T-cell (primary cell): ENCODE results near the gene SERPINB7. TPM values are rescaled to one million over a fixed set of nuclear protein-coding genes. Genes with fewer than 3 reads are reported as not detected.
A peak's percentile ranks its signal among the peaks of the same experiment; 100 is the strongest.

Experiments used
- ATAC-seq, 4 experiments: fragments of 200-7000 bp in 3 of 4; fragments of 150-1000 bp in 1 of 4; cut with Tn5 transposase; replicated peaks in 1 of 4; 1 replicate in 3 of 4; 2 replicates in 1 of 4; pipeline ENCODE4 v1.10.0; 2021; ENCODE audit warnings: moderate library complexity in 3 of 4, mild to moderate bottlenecking in 2 of 4, moderate number of reproducible peaks in 1 of 4
- CTCF ChIA-PET, 2 donors: fragments of 300-600 bp; sonication (Branson Sonifier 250); formaldehyde crosslinking; loops; one replicate each; lab custom pipeline; 2022; ENCODE audit warnings: antibody characterized with exemption in 2 of 2; lab: Charles Lee
- POLR2A ChIA-PET, 2 donors: fragments of 300-600 bp; sonication (Branson Sonifier 250); formaldehyde crosslinking; loops; one replicate each; lab custom pipeline; 2022; ENCODE audit warnings: antibody characterized with exemption in 2 of 2; lab: Charles Lee
- DNase-seq, 35 experiments: peaks; one replicate each; pipeline versions ENCODE4 v3.0.0 to v3.0.0-alpha.2; 2013 to 2023
- H3K27ac ChIP-seq: one replicate; pipeline ENCODE4 v1.5.1; 2013; ENCODE audit warnings: low read length
- H3K27me3 ChIP-seq, 2 experiments: replicated peaks in 1 of 2; 1 replicate in 1 of 2; 2 replicates in 1 of 2; pipeline versions ENCODE4 v1.6.1 to v1.7.0; 2013; ENCODE audit warnings: low read length in 1 of 2, mixed read lengths in 1 of 2; ENCODE audit not compliant: control insufficient read depth in 2 of 2, insufficient read depth in 2 of 2; ENCODE audit errors: extremely low read depth in 1 of 2
- H3K36me3 ChIP-seq, 2 donors: 1 replicate in 1 of 2; 2 replicates in 1 of 2; pipeline versions ENCODE4 v1.6.1 to v1.7.0; 2013; ENCODE audit warnings: low read length in 1 of 2; ENCODE audit not compliant: control insufficient read depth in 2 of 2, insufficient read depth in 1 of 2; ENCODE audit errors: extremely low read depth in 1 of 2
- H3K4me1 ChIP-seq, 2 experiments: 1 replicate in 1 of 2; 2 replicates in 1 of 2; pipeline versions ENCODE4 v1.6.1 to v1.7.0; 2013; ENCODE audit warnings: low read length in 2 of 2, mixed read lengths in 1 of 2; ENCODE audit not compliant: insufficient read depth in 2 of 2, control insufficient read depth in 1 of 2; ENCODE audit errors: extremely low read depth in 1 of 2
- H3K4me3 ChIP-seq, 2 donors: 1 replicate in 1 of 2; 2 replicates in 1 of 2; pipeline versions ENCODE4 v1.5.1 to v1.7.0; 2013; ENCODE audit warnings: mild to moderate bottlenecking in 2 of 2, low read length in 1 of 2, moderate library complexity in 1 of 2; ENCODE audit not compliant: control insufficient read depth in 1 of 2; ENCODE audit errors: extremely low read depth in 1 of 2
- H3K9me3 ChIP-seq: 2 replicates; pipeline ENCODE4 v1.7.0; 2013
- H3K27ac Mint-ChIP-seq, 2 donors: one replicate each; pipeline ENCODE4 v1.8.0; 2020 to 2021; ENCODE audit warnings: mild to moderate bottlenecking in 2 of 2, mixed read lengths in 2 of 2
- H3K27me3 Mint-ChIP-seq, 2 donors: one replicate each; pipeline ENCODE4 v1.8.0; 2021 to 2022; ENCODE audit warnings: mixed read lengths in 2 of 2
- H3K36me3 Mint-ChIP-seq: one replicate; pipeline ENCODE4 v1.8.0; 2021; ENCODE audit warnings: mixed read lengths
- H3K4me1 Mint-ChIP-seq, 3 donors: one replicate each; pipeline ENCODE4 v1.8.0; 2020 to 2022; ENCODE audit warnings: mixed read lengths in 3 of 3, mild to moderate bottlenecking in 1 of 3
- H3K4me3 Mint-ChIP-seq, 3 donors: one replicate each; pipeline ENCODE4 v1.8.0; 2020 to 2022; ENCODE audit warnings: mild to moderate bottlenecking in 3 of 3, mixed read lengths in 3 of 3, moderate library complexity in 3 of 3
- H3K9me3 Mint-ChIP-seq, 3 donors: one replicate each; pipeline ENCODE4 v1.8.0; 2020 to 2022; ENCODE audit warnings: mixed read lengths in 3 of 3
- WGBS: methylation state at CpG from one replicate; pipeline ENCODE4 v1.1.5; 2013; ENCODE audit warnings: missing lambda C conversion rate; ENCODE audit not compliant: insufficient coverage; 5-methylcytosine and 5-hydroxymethylcytosine counted together
- total RNA-seq, 35 experiments: library from RNA in 6 of 35; stranded (reverse) in 6 of 35; fragments of 120-200 nt in 1 of 35; gene quantifications; one replicate each; pipeline versions ENCODE4 v1.2.1 to v1.2.4 and lab custom pipeline; 2013 to 2026

SERPINB7 gene
- total RNA-seq, 5 donors from 2014 or later (not counting 1 experiment from before 2014, with no cell fraction given) = not detected

DNA sequence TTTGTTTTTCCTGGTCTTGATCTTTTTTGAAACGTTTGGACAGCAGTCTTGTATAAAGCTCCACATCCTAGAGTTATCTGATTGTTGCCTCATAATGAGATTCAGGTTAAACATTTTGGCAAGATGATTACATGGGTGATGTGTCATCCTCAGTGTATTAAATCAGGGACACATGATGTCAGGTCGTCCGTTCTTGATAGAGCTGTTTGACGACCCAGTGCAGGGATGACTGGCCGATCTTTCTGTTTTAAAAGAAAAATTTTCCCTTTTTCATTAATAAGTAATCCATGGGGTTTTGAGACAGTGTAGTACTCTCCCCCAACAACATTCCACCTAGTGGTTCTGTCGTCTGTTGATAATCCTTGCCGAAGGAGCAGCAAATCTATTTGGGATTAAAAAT, 67.8 kb downstream of the SERPINB7 start:
- ChIA-PET POLR2A (interaction anchor here in 1 of 2 donors (0.6 kb wide), 1 partner anchor 240 kb away, joined by 3 read pairs; no protein-coding TSS in a partner anchor), CTCF (interaction anchor here (0.6 to 0.7 kb wide), 3 partner anchors 49 to 574 kb away, joined by 3 to 6 read pairs (median 3); no protein-coding TSS in a partner anchor)
- no peaks in the 10 kb centered on the region for H3K9me3 ChIP-seq
- no peak for ATAC-seq
- peaks cover 19 to 20% of the 10 kb centered on the region in 2 donors for H3K27me3 Mint-ChIP-seq
- H3K27ac Mint-ChIP-seq = no peak overlapping the region
- peaks cover 0 to 5% of the 10 kb centered on the region in 2 experiments for H3K27me3 ChIP-seq
- no peak overlapping the region for H3K4me3 ChIP-seq
- no peaks in the 10 kb centered on the region for H3K36me3 ChIP-seq
- 57% methylated on average over 2 of the region's 7 CpGs for WGBS
- no peaks in the 10 kb centered on the region for H3K9me3 Mint-ChIP-seq
- H3K4me1 ChIP-seq = no peaks in the 10 kb centered on the region
- DNase-seq = no peak
- no peaks in the 10 kb centered on the region for H3K36me3 Mint-ChIP-seq
- H3K4me1 Mint-ChIP-seq = no peaks in the 10 kb centered on the region
- no peak overlapping the region for H3K27ac ChIP-seq
- no peak overlapping the region for H3K4me3 Mint-ChIP-seq

DNA sequence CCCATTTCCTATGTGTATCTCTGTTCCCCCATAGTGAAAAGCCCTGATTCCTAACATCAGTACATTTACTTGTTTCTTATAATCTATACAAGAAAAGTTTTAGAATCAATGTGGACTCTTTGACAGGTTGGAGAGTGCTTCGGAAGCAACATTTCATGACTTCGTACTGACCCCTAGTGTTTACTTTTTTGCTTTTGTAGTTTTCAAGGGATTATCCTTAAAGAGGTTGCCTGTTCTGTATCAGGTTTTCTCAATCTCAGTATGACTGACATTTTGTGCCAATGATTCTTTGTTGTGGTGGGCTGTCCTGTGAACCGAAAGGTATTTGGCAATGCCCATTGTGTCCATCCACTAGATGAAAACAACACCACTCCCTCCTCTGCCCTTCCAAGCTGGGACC, 69.0 kb downstream of the SERPINB7 start:
- Mint-ChIP-seq H3K9me3 (no peaks in the 10 kb centered on the region), H3K4me1 (no peaks in the 10 kb centered on the region), H3K4me3 (no peak overlapping the region), H3K36me3 (no peaks in the 10 kb centered on the region), H3K27me3 (peaks cover 19 to 23% of the 10 kb centered on the region in 2 donors), H3K27ac (no peak overlapping the region)
- ATAC-seq (no peak), DNase-seq (peak in 1 of 35 experiments; percentile 9)
- Histone ChIP-seq H3K4me3 (no peak overlapping the region), H3K27ac (no peak overlapping the region), H3K4me1 (no peaks in the 10 kb centered on the region), H3K27me3 (peaks cover 0 to 5% of the 10 kb centered on the region in 2 experiments), H3K9me3 (no peaks in the 10 kb centered on the region), H3K36me3 (no peaks in the 10 kb centered on the region)
- 0% methylated on average over 2 of the region's 3 CpGs for WGBS
- POLR2A ChIA-PET = no interaction called here
- CTCF ChIA-PET = interaction anchor here (0.5 to 0.7 kb wide), 3 partner anchors 27 to 1594 kb away, joined by 3 to 5 read pairs (median 3); no protein-coding TSS in a partner anchor

DNA sequence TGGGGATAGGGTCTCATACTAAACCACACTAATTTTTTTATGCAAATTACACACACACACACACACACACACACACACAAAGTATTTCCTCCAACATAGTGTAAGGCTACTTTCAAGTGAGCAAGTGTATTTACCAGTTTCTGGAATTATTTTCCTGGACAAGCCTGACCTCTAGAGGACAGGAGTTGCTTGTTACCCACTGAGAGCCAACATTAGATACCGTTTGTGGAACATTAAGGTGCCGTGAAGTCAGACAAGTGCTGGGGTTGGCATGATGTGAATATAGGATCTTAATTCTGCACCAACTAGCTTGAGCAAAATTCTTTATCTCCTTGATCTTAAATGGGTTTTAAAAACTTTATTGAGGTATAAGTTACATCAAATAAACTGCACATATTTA, 72.9 kb downstream of the SERPINB7 start:
- 0% methylated on average over 1 of the region's 2 CpGs for WGBS

DNA sequence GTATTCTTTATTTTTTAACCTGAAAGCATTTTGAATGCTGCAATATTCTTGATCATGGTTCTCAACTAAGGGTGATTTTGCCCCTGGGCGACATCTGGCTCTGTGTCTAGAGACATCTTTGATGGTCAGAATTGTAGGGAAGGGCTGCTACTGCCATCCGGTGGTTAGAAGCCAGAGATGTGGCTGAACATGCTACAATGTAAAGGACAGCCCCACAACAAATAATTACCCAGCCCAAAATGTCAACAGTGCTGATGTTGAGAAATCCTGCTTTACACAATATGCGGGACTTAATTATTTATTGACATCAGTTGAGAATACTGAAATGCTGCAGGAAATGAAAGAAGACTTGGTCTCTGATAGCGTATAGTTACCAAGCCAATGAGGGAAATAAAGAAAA, 74.8 kb downstream of the SERPINB7 start:
- no peak overlapping the region for H3K4me3 ChIP-seq
- ChIA-PET CTCF (interaction anchor here in 1 of 2 donors (0.5 kb wide), 1 partner anchor 11 kb away, joined by 6 read pairs; no protein-coding TSS in a partner anchor), POLR2A (no interaction called here)
- no peaks in the 10 kb centered on the region for H3K36me3 Mint-ChIP-seq
- H3K9me3 Mint-ChIP-seq = no peaks in the 10 kb centered on the region
- WGBS = 40% methylated on average over 1 of the region's 4 CpGs
- no peak overlapping the region for H3K4me3 Mint-ChIP-seq
- H3K9me3 ChIP-seq = no peaks in the 10 kb centered on the region
- no peak overlapping the region for H3K27ac ChIP-seq
- no peaks in the 10 kb centered on the region for H3K36me3 ChIP-seq
- H3K4me1 Mint-ChIP-seq = no peaks in the 10 kb centered on the region
- DNase-seq = no peak
- ATAC-seq = no peak
- H3K27me3 Mint-ChIP-seq = peaks cover 0 to 10% of the 10 kb centered on the region in 2 donors
- H3K4me1 ChIP-seq = no peaks in the 10 kb centered on the region
- H3K27me3 ChIP-seq = peaks cover 0 to 2% of the 10 kb centered on the region in 2 experiments
- H3K27ac Mint-ChIP-seq = no peak overlapping the region

More for the DNA sequence above, 72.9 kb downstream of the SERPINB7 start:
- no peaks in the 10 kb centered on the region for H3K36me3 ChIP-seq
- DNase-seq (peak in 1 of 35 experiments; percentile 19), ATAC-seq (no peak)
- Mint-ChIP-seq H3K9me3 (no peaks in the 10 kb centered on the region), H3K27ac (no peak overlapping the region), H3K27me3 (peaks cover under 1 to 10% of the 10 kb centered on the region in 2 donors), H3K4me3 (no peak overlapping the region), H3K36me3 (no peaks in the 10 kb centered on the region), H3K4me1 (no peaks in the 10 kb centered on the region)
- ChIA-PET CTCF (interaction anchor here in 1 of 2 donors (0.6 kb wide), 1 partner anchor 116 kb away, joined by 3 read pairs; no protein-coding TSS in a partner anchor), POLR2A (no interaction called here)
- H3K4me1 ChIP-seq = no peaks in the 10 kb centered on the region
- no peak overlapping the region for H3K4me3 ChIP-seq
- H3K27ac ChIP-seq = no peak overlapping the region
- H3K9me3 ChIP-seq = no peaks in the 10 kb centered on the region
- H3K27me3 ChIP-seq = peaks cover 0 to 2% of the 10 kb centered on the region in 2 experiments

DNA sequence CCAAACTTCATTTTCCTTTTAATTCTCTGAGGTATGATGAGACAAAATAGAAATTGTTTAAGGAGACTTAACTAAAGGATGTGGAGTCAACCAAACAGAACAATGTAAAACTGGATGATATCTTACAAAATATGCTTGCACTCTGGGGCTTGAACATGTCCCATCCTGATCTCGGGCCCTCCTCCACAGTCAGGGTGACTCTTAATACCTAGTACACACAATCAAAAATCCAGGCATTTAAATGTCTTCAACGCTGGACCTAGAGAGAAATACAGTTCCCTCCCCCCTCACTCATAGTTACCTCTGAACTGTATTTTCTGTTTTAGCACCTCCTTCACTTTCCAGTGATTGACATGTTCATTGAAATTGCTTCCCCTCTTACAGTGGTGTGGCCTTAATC, 75.4 kb downstream of the SERPINB7 start:
- H3K36me3 ChIP-seq = no peaks in the 10 kb centered on the region
- Mint-ChIP-seq H3K27me3 (peaks cover 0 to 6% of the 10 kb centered on the region in 2 donors), H3K4me1 (no peaks in the 10 kb centered on the region), H3K9me3 (no peaks in the 10 kb centered on the region), H3K36me3 (no peaks in the 10 kb centered on the region), H3K4me3 (no peak overlapping the region), H3K27ac (no peak overlapping the region)
- DNase-seq (no peak), ATAC-seq (no peak)
- H3K4me1 ChIP-seq = no peaks in the 10 kb centered on the region
- H3K9me3 ChIP-seq = no peaks in the 10 kb centered on the region
- no peak overlapping the region for H3K4me3 ChIP-seq
- ChIA-PET POLR2A (no interaction called here), CTCF (no interaction called here)
- 91% methylated on average over 1 of the region's 2 CpGs for WGBS
- H3K27me3 ChIP-seq = peaks cover 0 to under 1% of the 10 kb centered on the region in 2 experiments
- H3K27ac ChIP-seq = no peak overlapping the region

Other genes with a start within 250 kb of the SERPINB7 start
- not detected for gene SERPINB12, start 233.0 kb upstream of the SERPINB7 start, total RNA-seq
- not detected for gene SERPINB13, start 188.1 kb upstream of the SERPINB7 start, total RNA-seq
- gene SERPINB4, start 131.2 kb upstream of the SERPINB7 start, total RNA-seq = not detected
- not detected for gene SERPINB3, start 113.5 kb upstream of the SERPINB7 start, total RNA-seq
- not detected for gene SERPINB11, start 72.5 kb upstream of the SERPINB7 start, total RNA-seq
- gene SERPINB2, start 112.3 kb downstream of the SERPINB7 start, total RNA-seq = not detected
- not detected for gene SERPINB10, start 132.5 kb downstream of the SERPINB7 start, total RNA-seq
- 1 to 10 TPM in 2 of 5 donors, under 1 TPM in 1, not detected in 2; 0.53 to 1.8 (median 1.6) TPM for gene HMSD, start 173.9 kb downstream of the SERPINB7 start, total RNA-seq
- gene SERPINB8, start 194.7 kb downstream of the SERPINB7 start, total RNA-seq = 10 to 100 TPM; 14.4 to 19.9 (median 14.7) TPM